Breast epithelium (tissue), 4 donors: ENCODE measurements around the gene SAMM50. TPM values are rescaled to one million over a fixed set of nuclear protein-coding genes. Genes with fewer than 3 reads are reported as not detected.

Experiments
- DNase-seq, 2 donors: peaks; one replicate each; pipeline ENCODE4 v3.0.0-alpha.2; 2019; ENCODE audit warnings: low spot score in 2 of 2
- H3K27ac ChIP-seq, 2 donors: fragments of 200-600 bp; sonication (generic) in 1 of 2; one replicate each; pipeline ENCODE4 v1.5.1; 2016 to 2019; ENCODE audit warnings: mild to moderate bottlenecking in 1 of 2
- H3K27me3 ChIP-seq, 2 donors: fragments of 200-600 bp; sonication (generic) in 1 of 2; one replicate each; pipeline versions ENCODE4 v1.5.1 to v1.6.0; 2017 to 2019; ENCODE audit warnings: control low read depth in 1 of 2, mild to moderate bottlenecking in 1 of 2
- H3K36me3 ChIP-seq: fragments of 200-600 bp; one replicate; pipeline ENCODE4 v1.5.1; 2019
- H3K4me1 ChIP-seq, 2 donors: fragments of 200-600 bp; sonication (generic); one replicate each; pipeline ENCODE4 v1.5.1; 2016 to 2019; ENCODE audit warnings: control low read depth in 1 of 2
- H3K4me3 ChIP-seq, 3 donors: fragments of 200-600 bp; sonication (generic); 1 replicate in 2 of 3; 2 replicates in 1 of 3; pipeline ENCODE4 v1.5.1; 2016 to 2019; ENCODE audit warnings: mild to moderate bottlenecking in 3 of 3, moderate library complexity in 2 of 3
- H3K9me3 ChIP-seq, 2 donors: fragments of 200-600 bp; sonication (generic) in 1 of 2; one replicate each; pipeline ENCODE4 v1.5.1; 2016 to 2019; ENCODE audit warnings: control low read depth in 1 of 2
- CTCF ChIP-seq, 3 donors: fragments of 450-650 bp; IDR thresholded peaks; one replicate each; pipeline ENCODE4 v1.5.1; 2016 to 2017; ENCODE audit warnings: antibody characterized with exemption in 3 of 3, mild to moderate bottlenecking in 3 of 3, moderate library complexity in 3 of 3
- POLR2A ChIP-seq: fragments of 450-650 bp; IDR thresholded peaks from one replicate; pipeline ENCODE4 v1.6.1; 2016; ENCODE audit warnings: antibody characterized with exemption, mild to moderate bottlenecking, moderate library complexity
- POLR2AphosphoS5 ChIP-seq, 3 donors: sonication (generic); formaldehyde crosslinking; IDR thresholded peaks; one replicate each; pipeline ENCODE4 v1.6.1; 2017; ENCODE audit warnings: antibody characterized with exemption in 3 of 3
- intact Hi-C: fragments of 100-400 bp; cut with DNase I; formaldehyde crosslinking; loops from one replicate; pipeline ENCODE4 v1.15.1; 2023; ENCODE audit warnings: low total_unique reads
- total RNA-seq, 3 donors: library from RNA; depleted of rRNA; stranded (reverse); fragments of >200 nt; gene quantifications; one replicate each; pipeline ENCODE4 v1.1.0, GENCODE V29; 2016

SAMM50 gene
- total RNA-seq, 3 donors from 2014 or later: 36.1 to 40.6 (median 36.4) TPM

GRCh38 chr22:43978558-43978957 is 23.3 kb downstream of the SAMM50 start:
- peak in 1 of 2 donors; percentile 17 for DNase-seq
- no peaks in the 10 kb centered on the region for H3K9me3 ChIP-seq
- peaks cover 18% of the 10 kb centered on the region for H3K36me3 ChIP-seq
- no peaks in the 10 kb centered on the region for H3K27me3 ChIP-seq
- TF ChIP-seq POLR2A: no peak
- TF ChIP-seq POLR2AphosphoS5 (IDR thresholded peaks at IDR 0.05): no peak
- no peak for TF ChIP-seq CTCF (IDR thresholded peaks at IDR 0.05)
- intact Hi-C loops: no loop called here
- no peak overlapping the region for H3K4me3 ChIP-seq
- H3K4me1 ChIP-seq: no peaks in the 10 kb centered on the region
- H3K27ac ChIP-seq: no peak overlapping the region

- Histone ChIP-seq H3K36me3 (peaks cover 18% of the 10 kb centered on the region), H3K9me3 (no peaks in the 10 kb centered on the region), H3K27me3 (no peaks in the 10 kb centered on the region), H3K27ac (no peak overlapping the region), H3K4me1 (no peaks in the 10 kb centered on the region), H3K4me3 (no peak overlapping the region)
- DNase-seq: no peak
- TF ChIP-seq POLR2AphosphoS5 (IDR thresholded peaks at IDR 0.05) (no peak), POLR2A (no peak), CTCF (IDR thresholded peaks at IDR 0.05) (no peak)
- intact Hi-C loops: loop anchor here (5.0 kb wide), 1 partner anchor 917 kb away; no protein-coding TSS in a partner anchor
Measured at GRCh38 chr22:43980579-43980978, 25.3 kb downstream of the SAMM50 start.

- H3K4me3 ChIP-seq: no peak overlapping the region
- peaks cover 16% of the 10 kb centered on the region for H3K36me3 ChIP-seq
- H3K9me3 ChIP-seq: no peaks in the 10 kb centered on the region
- H3K27ac ChIP-seq: no peak overlapping the region
- no peak for DNase-seq
- intact Hi-C loops: loop anchor here (5.0 kb wide), 1 partner anchor 916 kb away; no protein-coding TSS in a partner anchor
- H3K4me1 ChIP-seq: no peaks in the 10 kb centered on the region
- H3K27me3 ChIP-seq: no peaks in the 10 kb centered on the region
- TF ChIP-seq POLR2A (no peak), POLR2AphosphoS5 (IDR thresholded peaks at IDR 0.05) (no peak)
Measured at GRCh38 chr22:43980996-43981395, 25.8 kb downstream of the SAMM50 start.

GRCh38 chr22:43983808-43984207 is 28.6 kb downstream of the SAMM50 start:
- no peak for DNase-seq
- H3K27me3 ChIP-seq: no peaks in the 10 kb centered on the region
- intact Hi-C loops: loop anchor here (5.0 kb wide), 1 partner anchor 913 kb away; no protein-coding TSS in a partner anchor
- H3K9me3 ChIP-seq: no peaks in the 10 kb centered on the region
- H3K4me3 ChIP-seq: no peak overlapping the region
- TF ChIP-seq POLR2A (no peak), CTCF (IDR thresholded peaks at IDR 0.05) (no peak), POLR2AphosphoS5 (IDR thresholded peaks at IDR 0.05) (no peak)
- peaks cover 16% of the 10 kb centered on the region for H3K36me3 ChIP-seq
- H3K27ac ChIP-seq: no peak overlapping the region
- no peaks in the 10 kb centered on the region for H3K4me1 ChIP-seq

GRCh38 chr22:43985532-43985931 is 30.3 kb downstream of the SAMM50 start:
- Histone ChIP-seq H3K9me3 (no peaks in the 10 kb centered on the region), H3K36me3 (peaks cover 16% of the 10 kb centered on the region), H3K27me3 (no peaks in the 10 kb centered on the region), H3K27ac (no peak overlapping the region), H3K4me3 (no peak overlapping the region), H3K4me1 (no peaks in the 10 kb centered on the region)
- peak in 1 of 2 donors; percentile 28 for DNase-seq
- TF ChIP-seq POLR2AphosphoS5 (IDR thresholded peaks at IDR 0.05) (no peak), POLR2A (no peak), CTCF (IDR thresholded peaks at IDR 0.05) (no peak)
- intact Hi-C loops: no loop called here
